ENCODE data around the gene WHAMM. TPM values are rescaled to one million over a fixed set of nuclear protein-coding genes. Genes with fewer than 3 reads are reported as not detected.
A peak's percentile ranks its signal among the peaks of the same experiment; 100 is the strongest.

Gene WHAMM
- total RNA-seq, 6 experiments from 2014 or later, result 3.7 to 6.5 (median 4.7) TPM

DNA sequence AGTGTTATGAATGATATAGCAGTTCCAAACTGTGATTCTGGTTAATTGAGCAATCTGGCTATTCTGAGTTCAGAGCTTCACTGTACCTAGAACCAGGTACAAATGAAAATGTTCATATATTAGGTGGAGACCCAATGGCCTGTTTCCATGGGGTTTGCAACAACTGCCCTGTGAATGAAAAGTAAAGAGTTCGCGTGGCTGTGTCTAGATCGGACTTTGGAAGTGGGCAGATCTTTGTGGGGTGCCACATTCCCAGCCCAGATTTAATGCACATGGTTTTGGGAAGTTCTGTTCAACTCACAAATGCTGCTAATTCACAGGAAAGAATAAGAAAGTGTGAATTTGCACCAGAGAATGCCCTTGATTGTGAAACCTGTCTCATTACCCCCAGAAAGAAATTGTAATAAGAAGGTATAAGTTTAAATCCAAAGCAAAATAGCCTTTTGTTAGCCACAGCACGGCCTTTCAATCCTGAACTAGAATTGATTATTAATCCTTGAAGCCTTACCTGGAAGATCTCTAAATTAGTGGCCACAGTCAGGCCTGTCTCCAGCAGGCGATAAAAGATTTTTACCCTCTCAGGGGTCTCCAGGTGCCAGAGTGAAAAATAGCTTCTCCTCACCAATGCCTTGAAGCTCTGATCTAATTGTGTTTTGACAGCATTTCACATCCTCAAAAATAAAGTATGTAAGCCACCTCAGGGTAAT lies 22.6 kb downstream of the WHAMM start:
- ATAC-seq, result peak; percentile 13 to 60 (median 50)
- Histone ChIP-seq H3K4me3 (no peak overlapping the region), H3K27me3 (no peaks in the 10 kb centered on the region), H3K27ac (peak overlapping the region in 1 of 3 donors; percentile 25), H3K36me3 (peaks cover 11 to 83% (median 21%) of the 10 kb centered on the region in 4 donors), H3K4me1 (peaks cover 0 to 42% (median 26%) of the 10 kb centered on the region in 4 donors), H3K9me3 (no peaks in the 10 kb centered on the region)
- TF ChIP-seq, protein P1, sequence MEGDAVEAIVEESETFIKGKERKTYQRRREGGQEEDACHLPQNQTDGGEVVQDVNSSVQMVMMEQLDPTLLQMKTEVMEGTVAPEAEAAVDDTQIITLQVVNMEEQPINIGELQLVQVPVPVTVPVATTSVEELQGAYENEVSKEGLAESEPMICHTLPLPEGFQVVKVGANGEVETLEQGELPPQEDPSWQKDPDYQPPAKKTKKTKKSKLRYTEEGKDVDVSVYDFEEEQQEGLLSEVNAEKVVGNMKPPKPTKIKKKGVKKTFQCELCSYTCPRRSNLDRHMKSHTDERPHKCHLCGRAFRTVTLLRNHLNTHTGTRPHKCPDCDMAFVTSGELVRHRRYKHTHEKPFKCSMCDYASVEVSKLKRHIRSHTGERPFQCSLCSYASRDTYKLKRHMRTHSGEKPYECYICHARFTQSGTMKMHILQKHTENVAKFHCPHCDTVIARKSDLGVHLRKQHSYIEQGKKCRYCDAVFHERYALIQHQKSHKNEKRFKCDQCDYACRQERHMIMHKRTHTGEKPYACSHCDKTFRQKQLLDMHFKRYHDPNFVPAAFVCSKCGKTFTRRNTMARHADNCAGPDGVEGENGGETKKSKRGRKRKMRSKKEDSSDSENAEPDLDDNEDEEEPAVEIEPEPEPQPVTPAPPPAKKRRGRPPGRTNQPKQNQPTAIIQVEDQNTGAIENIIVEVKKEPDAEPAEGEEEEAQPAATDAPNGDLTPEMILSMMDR (IDR thresholded peaks at IDR 0.05), result no peak
- TF ChIP-seq POLR2A (IDR thresholded peaks at IDR 0.05), result no peak
- intact Hi-C loops (cut with DNase I), result no loop called here
- WGBS (ENCODE audit: insufficient coverage, low coverage, low lambda C conversion rate, missing lambda C conversion rate), result 69% methylated on average over 3 of the region's 5 CpGs
- DNase-seq, result no peak

DNA sequence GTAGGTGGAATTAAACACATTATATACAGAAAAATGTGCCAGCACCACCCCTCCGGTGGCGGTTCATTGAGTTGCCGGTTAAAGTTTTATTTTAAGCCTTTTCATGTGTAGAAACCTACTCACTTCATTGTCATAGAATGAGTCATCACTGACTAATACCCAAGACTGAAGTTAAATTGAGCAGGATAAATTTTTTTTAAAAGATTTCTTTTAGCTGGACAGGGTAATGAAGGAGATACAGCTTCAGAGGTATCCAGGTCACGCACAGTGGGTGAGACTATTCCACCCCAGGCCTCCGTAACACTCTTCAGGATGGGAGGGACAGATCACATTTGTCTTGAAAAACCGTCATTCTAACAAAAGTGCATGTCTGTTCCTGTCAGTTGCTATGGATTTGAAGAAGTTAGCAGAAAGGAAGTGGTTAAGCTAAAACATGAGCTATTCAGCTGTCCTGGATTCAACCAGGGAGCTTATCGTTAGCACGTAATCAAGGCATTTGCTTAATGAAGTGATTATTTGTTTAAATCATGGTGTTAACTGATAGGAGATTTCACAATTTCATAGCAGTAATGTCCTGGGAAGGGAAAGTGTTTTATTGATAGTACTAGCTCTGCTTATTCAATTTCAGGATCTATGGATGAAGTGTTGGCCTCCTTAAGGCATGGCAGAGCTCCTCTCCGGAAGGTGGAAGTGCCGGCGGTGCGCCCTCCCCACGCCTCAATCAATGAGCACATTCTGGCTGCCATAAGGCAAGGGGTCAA lies 23.4 kb downstream of the WHAMM start:
- TF ChIP-seq POLR2A (IDR thresholded peaks at IDR 0.05), result no peak
- TF ChIP-seq, protein P1 (IDR thresholded peaks at IDR 0.05), result no peak
- DNase-seq (no peak), ATAC-seq (peak in 2 of 4 donors; percentile 10 to 58)
- H3K4me1 ChIP-seq, result peaks cover 0 to 40% (median 23%) of the 10 kb centered on the region in 4 donors
- 28% methylated on average over 9 of the region's 13 CpGs for WGBS (ENCODE audit: insufficient coverage, low coverage, low lambda C conversion rate, missing lambda C conversion rate)
- intact Hi-C loops (cut with DNase I), result no loop called here
- no peak overlapping the region for H3K4me3 ChIP-seq
- H3K36me3 ChIP-seq, result peaks cover 11 to 81% (median 19%) of the 10 kb centered on the region in 4 donors
- no peaks in the 10 kb centered on the region for H3K27me3 ChIP-seq
- peak overlapping the region in 2 of 3 donors; percentile 26 to 52 for H3K27ac ChIP-seq
- no peaks in the 10 kb centered on the region for H3K9me3 ChIP-seq

DNA sequence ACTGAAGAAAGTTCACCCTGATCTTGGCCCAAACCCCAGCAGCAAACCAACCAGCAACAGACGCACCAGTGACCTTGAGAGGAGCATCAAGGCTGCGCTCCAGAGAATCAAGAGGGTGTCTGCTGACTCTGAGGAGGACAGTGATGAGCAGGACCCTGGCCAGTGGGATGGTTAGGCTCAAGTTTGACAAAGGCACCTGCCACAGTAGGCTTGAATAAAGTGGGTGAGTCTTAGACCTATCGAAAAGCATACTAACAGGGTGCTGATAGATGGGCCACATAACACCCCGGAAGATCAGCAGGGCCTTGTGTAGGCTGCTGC lies 23.9 kb downstream of the WHAMM start:
- Histone ChIP-seq H3K4me1 (peaks cover 0 to 35% (median 19%) of the 10 kb centered on the region in 4 donors), H3K27me3 (no peaks in the 10 kb centered on the region), H3K4me3 (no peak overlapping the region), H3K9me3 (no peaks in the 10 kb centered on the region), H3K27ac (peak overlapping the region in 2 of 3 donors; percentile 26 to 52), H3K36me3 (peaks cover 11 to 75% (median 18%) of the 10 kb centered on the region in 4 donors)
- DNase-seq (no peak), ATAC-seq (no peak)
- intact Hi-C loops (cut with DNase I), result no loop called here
- TF ChIP-seq POLR2A (IDR thresholded peaks at IDR 0.05), result no peak
- TF ChIP-seq, protein P1 (IDR thresholded peaks at IDR 0.05), result no peak
- WGBS (ENCODE audit: insufficient coverage, low coverage, low lambda C conversion rate, missing lambda C conversion rate), result 67% methylated on average over 3 of the region's 4 CpGs

DNA sequence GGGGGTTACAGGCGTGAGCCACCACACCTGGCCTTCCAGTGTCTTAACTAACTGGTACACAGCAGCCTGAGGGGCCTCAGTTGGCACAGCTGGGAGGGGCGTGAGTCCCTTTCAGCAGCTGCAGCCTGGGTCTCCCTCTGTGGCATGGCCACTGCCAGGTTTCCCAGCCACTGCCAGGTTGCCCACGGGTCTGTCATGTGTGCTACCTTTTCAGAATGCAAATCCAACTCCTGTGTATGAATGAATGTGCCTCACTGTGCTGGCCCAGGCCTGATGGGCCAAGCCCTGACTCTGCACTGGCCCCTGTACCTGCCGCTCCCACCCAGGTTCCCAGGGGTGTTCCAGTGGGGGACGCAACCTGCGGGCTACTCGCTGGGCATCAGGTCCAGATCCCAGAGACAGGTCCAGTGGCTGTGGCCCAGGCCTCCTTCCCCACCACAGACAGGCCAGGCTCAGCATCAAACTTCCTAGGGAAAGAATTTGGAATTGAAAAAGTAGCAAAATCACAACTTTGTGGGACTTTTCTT lies 26.0 kb downstream of the WHAMM start:
- H3K27me3 ChIP-seq, result no peaks in the 10 kb centered on the region
- intact Hi-C loops (cut with DNase I), result no loop called here
- H3K4me3 ChIP-seq, result no peak overlapping the region
- H3K9me3 ChIP-seq, result no peaks in the 10 kb centered on the region
- H3K36me3 ChIP-seq, result peaks cover 8 to 63% (median 17%) of the 10 kb centered on the region in 4 donors
- no peak overlapping the region for H3K27ac ChIP-seq
- TF ChIP-seq, protein P1 (IDR thresholded peaks at IDR 0.05), result no peak
- no peak for TF ChIP-seq POLR2A (IDR thresholded peaks at IDR 0.05)
- 100% methylated on average over 1 of the region's 7 CpGs for WGBS (ENCODE audit: insufficient coverage, low coverage, low lambda C conversion rate, missing lambda C conversion rate)
- DNase-seq (no peak), ATAC-seq (no peak)
- H3K4me1 ChIP-seq, result peaks cover 0 to 26% (median 16%) of the 10 kb centered on the region in 4 donors
